ENCODE data around the gene SLC9A6. TPM values are rescaled to one million over a fixed set of nuclear protein-coding genes. Genes with fewer than 3 reads are reported as not detected.
A peak's percentile ranks its signal among the peaks of the same experiment; 100 is the strongest.

SLC9A6 gene
- total RNA-seq, 1 experiment from 2014 or later = 13.0 TPM

- no peaks in the 10 kb centered on the region for H3K27me3 ChIP-seq (replicated peaks; ENCODE audit: insufficient read depth, low read depth, low read length, poor library complexity)
- no peaks in the 10 kb centered on the region for H3K9me3 ChIP-seq (ENCODE audit: low read depth, low read length, poor library complexity, severe bottlenecking)
- H3K4me3 ChIP-seq (ENCODE audit: low read depth, low read length, poor library complexity, severe bottlenecking) = no peak overlapping the region
- BruUV-seq (replicated peaks) = no TSS peak
- H3K36me3 ChIP-seq (ENCODE audit: insufficient read depth, low read length, poor library complexity, severe bottlenecking) = no peaks in the 10 kb centered on the region
- H3K4me1 ChIP-seq (ENCODE audit: insufficient read depth, low read length, poor library complexity, severe bottlenecking) = no peaks in the 10 kb centered on the region
- H3K27ac ChIP-seq (ENCODE audit: low read depth, low read length, poor library complexity, severe bottlenecking) = no peak overlapping the region
- no peak for TF ChIP-seq EZH2 (IDR thresholded peaks at IDR 0.05; ENCODE audit: borderline replicate concordance, low read depth, low read length, poor library complexity, severe bottlenecking)
- TF ChIP-seq CTCF (conservative IDR thresholded peaks at IDR 0.05; ENCODE audit: low read depth, low read length) = peak; percentile 70
- POLR2A ChIA-PET (ENCODE audit: low non-redundant PET) = no interaction called here
- intact Hi-C loops (cut with micrococcal nuclease; ENCODE audit: unreplicated experiment) = loop anchor here (1.0 to 2.0 kb wide), 3 partner anchors 138 to 548 kb away; no protein-coding TSS in a partner anchor
- peak; percentile 68 for DNase-seq (ENCODE audit: low spot score)
- CTCF ChIA-PET = interaction anchor here (0.6 to 1.9 kb wide), 9 partner anchors 135 to 898 kb away, joined by 3 to 33 read pairs (median 6); no protein-coding TSS in a partner anchor
Observed at GRCh38 chrX:136028383-136028984, 43.2 kb downstream of the SLC9A6 start.

GRCh38 chrX:136029766-136030165 lies 44.5 kb downstream of the SLC9A6 start:
- H3K9me3 ChIP-seq (ENCODE audit: low read depth, low read length, poor library complexity, severe bottlenecking) = no peaks in the 10 kb centered on the region
- no peaks in the 10 kb centered on the region for H3K36me3 ChIP-seq (ENCODE audit: insufficient read depth, low read length, poor library complexity, severe bottlenecking)
- no peaks in the 10 kb centered on the region for H3K27me3 ChIP-seq (replicated peaks; ENCODE audit: insufficient read depth, low read depth, low read length, poor library complexity)
- no peak overlapping the region for H3K27ac ChIP-seq (ENCODE audit: low read depth, low read length, poor library complexity, severe bottlenecking)
- no peak for TF ChIP-seq EZH2 (IDR thresholded peaks at IDR 0.05; ENCODE audit: borderline replicate concordance, low read depth, low read length, poor library complexity, severe bottlenecking)
- no peak for TF ChIP-seq CTCF (conservative IDR thresholded peaks at IDR 0.05; ENCODE audit: low read depth, low read length)
- no TSS peak for BruUV-seq (replicated peaks)
- no peak overlapping the region for H3K4me3 ChIP-seq (ENCODE audit: low read depth, low read length, poor library complexity, severe bottlenecking)
- intact Hi-C loops (cut with micrococcal nuclease; ENCODE audit: unreplicated experiment) = loop anchor here (2.0 to 10.0 kb wide), 3 partner anchors 173 to 665 kb away; no protein-coding TSS in a partner anchor
- DNase-seq (ENCODE audit: low spot score) = no peak
- H3K4me1 ChIP-seq (ENCODE audit: insufficient read depth, low read length, poor library complexity, severe bottlenecking) = no peaks in the 10 kb centered on the region
- POLR2A ChIA-PET (ENCODE audit: low non-redundant PET) = no interaction called here
- CTCF ChIA-PET = interaction anchor here (1.0 to 1.9 kb wide), 2 partner anchors 133 to 179 kb away, joined by 4 to 21 read pairs; no protein-coding TSS in a partner anchor

GRCh38 chrX:136030303-136031191 lies 45.3 kb downstream of the SLC9A6 start:
- Histone ChIP-seq H3K4me1 (ENCODE audit: insufficient read depth, low read length, poor library complexity, severe bottlenecking) (no peaks in the 10 kb centered on the region), H3K27me3 (replicated peaks; ENCODE audit: insufficient read depth, low read depth, low read length, poor library complexity) (no peaks in the 10 kb centered on the region), H3K9me3 (ENCODE audit: low read depth, low read length, poor library complexity, severe bottlenecking) (no peaks in the 10 kb centered on the region), H3K27ac (ENCODE audit: low read depth, low read length, poor library complexity, severe bottlenecking) (no peak overlapping the region), H3K36me3 (ENCODE audit: insufficient read depth, low read length, poor library complexity, severe bottlenecking) (no peaks in the 10 kb centered on the region), H3K4me3 (ENCODE audit: low read depth, low read length, poor library complexity, severe bottlenecking) (no peak overlapping the region)
- ChIA-PET POLR2A (ENCODE audit: low non-redundant PET) (no interaction called here), CTCF (interaction anchor here (1.0 kb wide), 1 partner anchor 132 kb away, joined by 4 read pairs; no protein-coding TSS in a partner anchor)
- BruUV-seq (replicated peaks) = no TSS peak
- TF ChIP-seq EZH2 (IDR thresholded peaks at IDR 0.05; ENCODE audit: borderline replicate concordance, low read depth, low read length, poor library complexity, severe bottlenecking) = no peak
- TF ChIP-seq CTCF (conservative IDR thresholded peaks at IDR 0.05; ENCODE audit: low read depth, low read length) = no peak
- DNase-seq (ENCODE audit: low spot score) = no peak
- intact Hi-C loops (cut with micrococcal nuclease; ENCODE audit: unreplicated experiment) = loop anchor here (5.0 to 10.0 kb wide), 2 partner anchors 172 to 664 kb away; no protein-coding TSS in a partner anchor

All from A673 (cell line).